ENCODE measurements around the gene PTGS1.
"Not testable (repeated sequence)": the region's sequence is repeated elsewhere in the genome, so short reads cannot be mapped to it uniquely, and the experiment has no call there.

PTGS1 gene

GRCh38 chr9:122370869-122371755 lies at the start of gene PTGS1:
Gene PTGS1, plus strand, starts transcription at chr9:122371024. Its CDS starts 61 bp downstream, at chr9:122371085.
- H3K4me2 ChIP-seq, result peak within 1 kb of the TSS; percentile 85 to 96 (median 92)
- no peak for TF ChIP-seq Cebpa-rat (IDR thresholded peaks at IDR 0.05)
- peak within 1 kb of the TSS; percentile 44 to 78 (median 60); a peak in 19 of 20 replicates for H3K4me3 ChIP-seq
- H3K36me3 ChIP-seq, result 0 out of 22 replicates have a peak, but pooled peaks cover 0 to 5% (median 0%) of the 10 kb centered on the region in 11 experiments
- peaks cover 0 to 5% (median 0%) of the 10 kb centered on the region in 11 experiments; a peak in 1 of 22 replicates for H3K9me3 ChIP-seq (replicated peaks in 1 of 11)
- H4K20me1 ChIP-seq, result peaks cover 0 to 28% (median 0%) of the 10 kb centered on the region in 11 experiments; a peak in 3 of 22 replicates
- H3K9ac ChIP-seq, result peak within 1 kb of the TSS; percentile 59 to 78 (median 72); a peak in 20 of 22 replicates
- H3K27me3 ChIP-seq, result no peaks in the 10 kb centered on the region
- peak within 1 kb of the TSS in 10 of 11 experiments; percentile 18 to 76 (median 64); a peak in 18 of 22 replicates for H3K27ac ChIP-seq
- peaks cover 53 to 67% (median 57%) of the 10 kb centered on the region in 10 experiments for H3K4me1 ChIP-seq

GRCh38 chr9:122322553-122322952 lies 48.3 kb upstream of the PTGS1 start:
- TF ChIP-seq Cebpa-rat (IDR thresholded peaks at IDR 0.05), result no peak
- H3K4me2 ChIP-seq, result no peak overlapping the region
- H3K27ac ChIP-seq, result no peak overlapping the region
- no peak overlapping the region for H3K9ac ChIP-seq
- H3K4me3 ChIP-seq, result no peak overlapping the region
- H3K27me3 ChIP-seq, result no peaks in the 10 kb centered on the region
- peaks cover 36 to 93% (median 67%) of the 10 kb centered on the region in 11 experiments for H3K36me3 ChIP-seq
- no peaks in the 10 kb centered on the region for H3K9me3 ChIP-seq (replicated peaks in 1 of 11)
- peaks cover 0 to 16% (median 0%) of the 10 kb centered on the region in 10 experiments; a peak in 5 of 20 replicates for H3K4me1 ChIP-seq
- H4K20me1 ChIP-seq, result peaks cover 0 to 23% (median 0%) of the 10 kb centered on the region in 11 experiments; a peak in 9 of 22 replicates

DNA sequence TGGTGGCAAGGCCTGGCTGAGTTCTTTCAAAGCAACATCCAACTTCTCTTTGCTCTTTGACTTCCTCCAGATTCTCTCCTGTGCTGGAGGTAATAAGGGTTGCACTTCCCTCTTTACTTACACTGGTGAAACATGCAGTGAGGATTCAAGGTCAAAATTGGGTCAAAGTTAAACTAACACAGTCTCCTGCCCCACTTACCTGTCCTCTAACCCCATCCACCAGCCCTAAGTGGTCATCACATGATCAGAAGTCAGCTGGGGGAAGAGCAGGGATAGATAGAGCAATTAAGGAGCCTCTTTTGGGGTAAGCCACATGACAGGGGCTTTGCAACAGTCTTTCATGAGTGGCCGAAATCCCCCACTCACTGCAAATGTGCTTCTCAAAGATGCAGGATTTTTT lies 46.2 kb upstream of the PTGS1 start:
- H3K4me2 ChIP-seq; H3K4me3 ChIP-seq; H3K27ac ChIP-seq; H3K9me3 ChIP-seq (replicated peaks in 1 of 11); H3K9ac ChIP-seq; H3K27me3 ChIP-seq: not testable (repeated sequence)
- Histone ChIP-seq H4K20me1 (peaks cover 0 to 15% (median 0%) of the 10 kb centered on the region in 11 experiments; a peak in 8 of 22 replicates), H3K36me3 (peaks cover 35 to 91% (median 60%) of the 10 kb centered on the region in 11 experiments), H3K4me1 (peaks cover 0 to 16% (median 0%) of the 10 kb centered on the region in 10 experiments; a peak in 5 of 20 replicates)

GRCh38 chr9:122325124-122325523 lies 45.7 kb upstream of the PTGS1 start:
- H3K4me2 ChIP-seq, result no peak overlapping the region
- H3K27ac ChIP-seq, result no peak overlapping the region
- no peak overlapping the region for H3K4me3 ChIP-seq
- no peak for TF ChIP-seq Cebpa-rat (IDR thresholded peaks at IDR 0.05)
- H3K9ac ChIP-seq, result no peak overlapping the region
- peaks cover 0 to 10% (median 0%) of the 10 kb centered on the region in 11 experiments; a peak in 8 of 22 replicates for H4K20me1 ChIP-seq
- H3K27me3 ChIP-seq, result no peaks in the 10 kb centered on the region
- H3K4me1 ChIP-seq, result peaks cover 0 to 12% (median 0%) of the 10 kb centered on the region in 10 experiments; a peak in 6 of 20 replicates
- peaks cover 40 to 91% (median 57%) of the 10 kb centered on the region in 11 experiments for H3K36me3 ChIP-seq
- H3K9me3 ChIP-seq (replicated peaks in 1 of 11), result no peaks in the 10 kb centered on the region

DNA sequence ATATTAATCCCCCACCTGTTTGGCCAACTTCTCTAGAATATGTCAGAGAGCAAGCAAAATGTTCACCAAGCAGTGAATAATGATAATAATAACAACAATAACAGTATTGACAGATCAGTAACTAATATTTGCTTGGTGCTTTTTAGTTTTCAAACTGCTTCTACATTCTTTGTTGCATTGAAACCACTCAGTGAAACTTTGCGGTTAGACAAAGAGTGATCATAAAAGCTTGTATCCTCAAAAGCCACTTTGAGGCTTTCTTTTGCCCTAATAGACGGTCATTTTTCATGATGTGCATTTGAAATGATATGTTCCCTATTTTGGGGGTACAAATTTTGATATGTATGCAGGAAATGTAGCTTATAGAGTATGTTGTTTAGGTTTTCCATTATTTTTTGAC lies 43.6 kb upstream of the PTGS1 start:
- Histone ChIP-seq H4K20me1 (peaks cover 0 to 6% (median 0%) of the 10 kb centered on the region in 11 experiments; a peak in 1 of 22 replicates), H3K4me1 (peaks cover 9 to 17% (median 10%) of the 10 kb centered on the region in 10 experiments; a peak in 19 of 20 replicates), H3K36me3 (peaks cover 32 to 78% (median 49%) of the 10 kb centered on the region in 11 experiments), H3K4me2 (no peak overlapping the region), H3K9ac (no peak overlapping the region), H3K27me3 (no peaks in the 10 kb centered on the region), H3K9me3 (replicated peaks in 1 of 11) (no peaks in the 10 kb centered on the region), H3K4me3 (no peak overlapping the region), H3K27ac (no peak overlapping the region)
- no peak for TF ChIP-seq Cebpa-rat (IDR thresholded peaks at IDR 0.05)

DNA sequence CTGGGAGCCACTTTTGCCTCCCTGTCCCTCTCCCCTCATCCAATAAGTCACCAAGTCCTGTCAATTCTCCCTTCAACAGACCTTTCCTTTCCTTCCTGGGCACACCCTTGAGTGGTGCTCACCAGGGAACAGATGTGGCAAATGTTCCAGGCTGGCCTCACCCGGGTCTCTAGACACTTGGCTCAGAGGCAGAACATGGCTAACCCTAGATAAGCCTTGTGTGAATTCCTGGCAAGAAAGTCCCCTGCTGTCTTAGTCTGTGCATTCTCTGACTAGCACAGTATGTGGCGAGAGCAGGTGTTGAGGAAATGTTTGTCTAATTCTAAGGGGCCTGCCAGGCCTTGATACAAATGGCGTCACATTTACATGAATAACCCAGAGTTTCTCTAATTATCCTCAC lies 41.2 kb upstream of the PTGS1 start:
- H3K4me3 ChIP-seq, result no peak overlapping the region
- no peaks in the 10 kb centered on the region for H3K9me3 ChIP-seq (replicated peaks in 1 of 11)
- H3K27ac ChIP-seq, result no peak overlapping the region
- no peaks in the 10 kb centered on the region for H3K27me3 ChIP-seq
- no peak for TF ChIP-seq Cebpa-rat (IDR thresholded peaks at IDR 0.05)
- H4K20me1 ChIP-seq, result peaks cover 0 to 11% (median 0%) of the 10 kb centered on the region in 11 experiments; a peak in 2 of 22 replicates
- H3K4me1 ChIP-seq, result peaks cover 10 to 23% (median 15%) of the 10 kb centered on the region in 10 experiments; a peak in 19 of 20 replicates
- peaks cover 7 to 54% (median 24%) of the 10 kb centered on the region in 11 experiments; a peak in 21 of 22 replicates for H3K36me3 ChIP-seq
- H3K9ac ChIP-seq, result no peak overlapping the region
- H3K4me2 ChIP-seq, result no peak overlapping the region

DNA sequence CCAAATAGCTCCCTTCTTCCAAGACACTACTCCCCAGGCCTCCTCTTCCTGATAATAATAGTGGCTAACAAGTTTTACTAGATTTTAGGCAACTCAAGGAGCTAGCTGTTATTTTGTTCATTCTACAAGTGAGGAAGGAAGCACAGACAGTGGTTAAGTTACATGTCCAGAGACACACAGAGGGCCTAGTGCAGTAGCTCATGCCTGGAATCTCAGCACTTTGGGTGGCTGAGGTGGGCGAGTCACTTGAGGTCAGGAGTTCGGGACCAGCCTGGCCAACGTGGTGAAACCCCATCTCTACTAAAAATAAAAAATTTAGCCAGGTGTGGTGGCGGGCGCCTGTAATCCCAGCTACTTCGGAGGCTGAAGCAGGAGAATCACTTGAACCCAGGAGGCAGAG lies 40.4 kb upstream of the PTGS1 start:
- Histone ChIP-seq H4K20me1 (peaks cover 0 to 11% (median 0%) of the 10 kb centered on the region in 11 experiments; a peak in 2 of 22 replicates), H3K4me1 (peaks cover 10 to 23% (median 15%) of the 10 kb centered on the region in 10 experiments; a peak in 19 of 20 replicates), H3K36me3 (peaks cover 0 to 45% (median 20%) of the 10 kb centered on the region in 11 experiments; a peak in 16 of 22 replicates), H3K9ac (peak overlapping the region in 1 of 11 experiments; percentile 17; a peak in 1 of 22 replicates)
- not testable (repeated sequence) for H3K9me3 ChIP-seq (replicated peaks in 1 of 11); H3K4me3 ChIP-seq; H3K27ac ChIP-seq; H3K4me2 ChIP-seq; H3K27me3 ChIP-seq

- no peaks in the 10 kb centered on the region for H3K27me3 ChIP-seq
- peaks cover 10 to 23% (median 15%) of the 10 kb centered on the region in 10 experiments; a peak in 19 of 20 replicates for H3K4me1 ChIP-seq
- H3K36me3 ChIP-seq, result peaks cover 0 to 36% (median 12%) of the 10 kb centered on the region in 11 experiments; a peak in 14 of 22 replicates
- peak overlapping the region in 5 of 11 experiments; percentile 14 to 33 (median 22); a peak in 4 of 22 replicates for H3K9ac ChIP-seq
- H4K20me1 ChIP-seq, result peaks cover 0 to 11% (median 0%) of the 10 kb centered on the region in 11 experiments; a peak in 2 of 22 replicates
- H3K9me3 ChIP-seq (replicated peaks in 1 of 11), result no peaks in the 10 kb centered on the region
- no peak for TF ChIP-seq Cebpa-rat (IDR thresholded peaks at IDR 0.05)
- H3K4me2 ChIP-seq, result peak overlapping the region in 9 of 11 experiments; percentile 18 to 68 (median 44); a peak in 17 of 22 replicates
- peak overlapping the region in 4 of 11 experiments; percentile 11 to 25 (median 18); a peak in 3 of 22 replicates for H3K27ac ChIP-seq
- no peak overlapping the region for H3K4me3 ChIP-seq
These were observed 39.3 kb upstream of the PTGS1 start for GRCh38 chr9:122331523-122331927.

Measured in BLaER1 treated with 17β-estradiol and CSF1 and Interleukin-3, amounts not matched to agents 10 nM and 100 nM (cell line).